Keratinocyte (primary cell): ENCODE data around the gene COQ8A.

ENCODE experiments used
- CTCF ChIP-seq, 3 experiments: IDR thresholded peaks in 1 of 3; conservative IDR thresholded peaks in 1 of 3; optimal IDR thresholded peaks in 1 of 3; 2 replicates in 2 of 3; 3 replicates in 1 of 3; pipeline versions ENCODE3 to v1.5.1; 2011; ENCODE audit warnings: low read length in 3 of 3, mild to moderate bottlenecking in 3 of 3, moderate library complexity in 2 of 3, control low read depth in 1 of 3, inconsistent platforms in 1 of 3; ENCODE audit not compliant: insufficient read depth in 2 of 3; ENCODE audit errors: extremely low read depth in 1 of 3
- EZH2 ChIP-seq: IDR thresholded peaks from one replicate; pipeline ENCODE4 v1.6.1; 2012; ENCODE audit warnings: inconsistent platforms, mild to moderate bottlenecking, low read length, moderate library complexity

GRCh38 chr1:226949401-226949800 lies 9.3 kb downstream of the COQ8A start:
- TF ChIP-seq CTCF (optimal IDR thresholded peaks at IDR 0.05 in 1 of 3, IDR thresholded peaks at IDR 0.05 in 1 of 3, conservative IDR thresholded peaks at IDR 0.05 in 1 of 3; ENCODE audit: extremely low read depth in 1 of 3, insufficient read depth in 2 of 3, low read length in 3 of 3) (no peak), EZH2 (no peak)
